H1 (cell line): ENCODE data around the gene TMEM63A. TPM values are rescaled to one million over a fixed set of nuclear protein-coding genes. Genes with fewer than 3 reads are reported as not detected.

Experiments used
- CTCF ChIA-PET: fragments of 300-600 bp; sonication (Branson Sonifier 250); formaldehyde crosslinking; loops from one replicate; lab custom pipeline; 2021; ENCODE audit not compliant: partially characterized antibody; lab: Charles Lee
- POLR2A ChIA-PET: fragments of 300-600 bp; sonication (Branson Sonifier 250); formaldehyde crosslinking; loops from one replicate; lab custom pipeline; 2021; ENCODE audit warnings: inconsistent platforms; ENCODE audit not compliant: partially characterized antibody; lab: Charles Lee
- DNase-seq, 2 experiments: peaks; one replicate each; pipeline versions ENCODE4 v3.0.0 to v3.0.0-alpha.2; 2010 to 2022; ENCODE audit warnings: low spot score in 2 of 2, low read depth in 1 of 2, mixed read lengths in 1 of 2
- FAIRE-seq: peaks from 2 replicates; lab custom pipeline; 2011; peaks lifted over from hg19 to GRCh38; lab: Jason Lieb, UNC
- H2AFZ ChIP-seq: 2 replicates; pipeline ENCODE4 v1.8.1; 2012; ENCODE audit warnings: low read length, inconsistent platforms
- H2AK5ac ChIP-seq: 2 replicates; pipeline ENCODE4 v1.6.1; 2013; ENCODE audit warnings: low read depth, low read length
- H2BK120ac ChIP-seq: replicated peaks from 2 replicates; pipeline ENCODE3; 2013; ENCODE audit warnings: low read depth, low read length, inconsistent platforms
- H2BK12ac ChIP-seq: 2 replicates; pipeline ENCODE4 v1.6.1; 2013; ENCODE audit warnings: low read depth, low read length
- H2BK15ac ChIP-seq: 2 replicates; pipeline ENCODE4 v1.6.1; 2013; ENCODE audit warnings: low read length
- H2BK20ac ChIP-seq: 2 replicates; pipeline ENCODE4 v1.6.1; 2013; ENCODE audit warnings: low read length
- H2BK5ac ChIP-seq: 2 replicates; pipeline ENCODE4 v1.6.1; 2013; ENCODE audit warnings: low read depth, low read length
- H3K14ac ChIP-seq: 2 replicates; pipeline ENCODE4 v1.6.1; 2013; ENCODE audit warnings: inconsistent platforms; ENCODE audit not compliant: insufficient read length
- H3K18ac ChIP-seq: 2 replicates; pipeline ENCODE4 v1.6.1; 2013; ENCODE audit warnings: low read length; ENCODE audit errors: extremely low read depth
- H3K23ac ChIP-seq: 2 replicates; pipeline ENCODE4 v1.6.1; 2013; ENCODE audit warnings: inconsistent platforms; ENCODE audit not compliant: insufficient read length
- H3K23me2 ChIP-seq: 2 replicates; pipeline ENCODE4 v1.6.1; 2013; ENCODE audit warnings: low read depth, low read length
- H3K27ac ChIP-seq: 2 replicates; pipeline ENCODE4 v1.6.1; 2011; ENCODE audit warnings: low read depth, low read length, inconsistent platforms
- H3K27me3 ChIP-seq, 4 experiments: replicated peaks in 1 of 4; 1 replicate in 1 of 4; 2 replicates in 3 of 4; pipeline versions ENCODE4 v1.6.1 to v1.8.1; 2011 to 2013; ENCODE audit warnings: low read length in 3 of 4, mild to moderate bottlenecking in 3 of 4, inconsistent platforms in 2 of 4, mixed read lengths in 2 of 4, moderate library complexity in 1 of 4; ENCODE audit not compliant: control insufficient read depth in 3 of 4, insufficient read depth in 3 of 4; ENCODE audit errors: extremely low read depth in 1 of 4
- H3K36me3 ChIP-seq, 4 experiments: 2 replicates each; pipeline versions ENCODE4 v1.6.1 to v1.8.1; 2011 to 2013; ENCODE audit warnings: mild to moderate bottlenecking in 4 of 4, low read length in 3 of 4, moderate library complexity in 2 of 4, control low read depth in 1 of 4, inconsistent platforms in 1 of 4; ENCODE audit not compliant: insufficient read depth in 4 of 4, control insufficient read depth in 2 of 4
- H3K4ac ChIP-seq: replicated peaks from 2 replicates; pipeline ENCODE3; 2013; ENCODE audit warnings: low read length, low read depth, mixed read lengths, inconsistent platforms; ENCODE audit not compliant: insufficient read length
- H3K4me1 ChIP-seq, 4 experiments: replicated peaks in 1 of 4; 1 replicate in 1 of 4; 2 replicates in 3 of 4; pipeline versions ENCODE4 v1.6.1 to v1.8.1; 2011 to 2013; ENCODE audit warnings: low read length in 3 of 4, inconsistent platforms in 2 of 4, mixed read lengths in 1 of 4; ENCODE audit not compliant: insufficient read depth in 4 of 4, control insufficient read depth in 3 of 4
- H3K4me2 ChIP-seq, 2 experiments: 2 replicates each; pipeline versions ENCODE4 v1.6.1 to v1.8.1; 2011 to 2013; ENCODE audit warnings: low read depth in 2 of 2, low read length in 2 of 2, control low read depth in 1 of 2, inconsistent platforms in 1 of 2, mild to moderate bottlenecking in 1 of 2; ENCODE audit not compliant: insufficient read depth in 1 of 2
- H3K4me3 ChIP-seq, 4 experiments: fragments of 200-600, 300-600 bp in 1 of 4; sonication (generic), shearing (Covaris generic), sonication (Bioruptor Twin) in 1 of 4; 2 replicates each; pipeline versions ENCODE4 v1.5.1 to v1.8.1; 2011 to 2016; ENCODE audit warnings: low read length in 4 of 4, low read depth in 3 of 4, control low read depth in 2 of 4, inconsistent platforms in 2 of 4, mild to moderate bottlenecking in 2 of 4, mixed read lengths in 1 of 4, moderate library complexity in 1 of 4; ENCODE audit not compliant: insufficient read depth in 2 of 4; ENCODE audit errors: extremely low read depth in 1 of 4
- H3K56ac ChIP-seq: replicated peaks from 2 replicates; pipeline ENCODE3; 2013; ENCODE audit warnings: low read depth, mild to moderate bottlenecking, mixed read lengths, low read length, inconsistent platforms; ENCODE audit not compliant: insufficient read length
- H3K79me1 ChIP-seq: 2 replicates; pipeline ENCODE4 v1.6.1; 2013; ENCODE audit warnings: low read depth, low read length, control low read depth
- H3K79me2 ChIP-seq, 2 experiments: 2 replicates each; pipeline versions ENCODE4 v1.6.1 to v1.8.1; 2012 to 2013; ENCODE audit warnings: low read length in 2 of 2, mild to moderate bottlenecking in 2 of 2, inconsistent platforms in 1 of 2; ENCODE audit not compliant: insufficient read depth in 2 of 2, control insufficient read depth in 1 of 2
- H3K9ac ChIP-seq, 4 experiments: replicated peaks in 1 of 4; 1 replicate in 1 of 4; 2 replicates in 3 of 4; pipeline versions ENCODE4 v1.6.1 to v1.8.1; 2011 to 2013; ENCODE audit warnings: low read depth in 3 of 4, low read length in 3 of 4, control low read depth in 2 of 4, mild to moderate bottlenecking in 2 of 4, moderate library complexity in 2 of 4, inconsistent platforms in 1 of 4; ENCODE audit errors: extremely low read depth in 1 of 4
- H3K9me3 ChIP-seq, 2 experiments: 2 replicates each; pipeline versions ENCODE4 v1.6.1 to v1.8.1; 2012 to 2013; ENCODE audit warnings: mild to moderate bottlenecking in 2 of 2, moderate library complexity in 2 of 2, control low read depth in 1 of 2, inconsistent platforms in 1 of 2, low read depth in 1 of 2, low read length in 1 of 2, mixed read lengths in 1 of 2; ENCODE audit not compliant: insufficient read depth in 2 of 2
- H4K20me1 ChIP-seq, 2 experiments: replicated peaks in 1 of 2; 2 replicates each; pipeline versions ENCODE3 to v1.8.1; 2011 to 2013; ENCODE audit warnings: inconsistent platforms in 2 of 2, low read length in 2 of 2, mild to moderate bottlenecking in 1 of 2; ENCODE audit not compliant: insufficient read depth in 2 of 2, control insufficient read depth in 1 of 2
- H4K5ac ChIP-seq: 2 replicates; pipeline ENCODE4 v1.6.1; 2013; ENCODE audit warnings: low read length, low read depth, mixed read lengths, inconsistent platforms; ENCODE audit not compliant: insufficient read length
- H4K8ac ChIP-seq: 2 replicates; pipeline ENCODE4 v1.8.0; 2013; ENCODE audit warnings: mild to moderate bottlenecking, moderate library complexity, low read length, inconsistent platforms; ENCODE audit not compliant: insufficient read depth; ENCODE audit errors: extremely low read depth
- H4K91ac ChIP-seq: replicated peaks from 2 replicates; pipeline ENCODE3; 2013; ENCODE audit warnings: low read length, mixed read lengths, inconsistent platforms; ENCODE audit not compliant: insufficient read length
- ASH2L ChIP-seq: fragments of 200-600, 300-600 bp; sonication (generic); IDR thresholded peaks from one replicate; pipeline ENCODE4 v1.7.1; 2017; ENCODE audit warnings: low read length
- CEBPB ChIP-seq: IDR thresholded peaks from 2 replicates; pipeline ENCODE4 v1.6.1; 2012; ENCODE audit warnings: low read depth, low read length
- GTF2F1 ChIP-seq: IDR thresholded peaks from 2 replicates; pipeline ENCODE4 v1.6.1; 2012; ENCODE audit warnings: low read depth, low read length, improper control_type of control experiment, borderline replicate concordance
- JUND ChIP-seq: IDR thresholded peaks from 2 replicates; pipeline ENCODE4 v1.6.1; 2011; ENCODE audit warnings: mild to moderate bottlenecking, improper control_type of control experiment, low read length
- MAFK ChIP-seq: IDR thresholded peaks from 2 replicates; pipeline ENCODE4 v1.6.1; 2012; ENCODE audit warnings: low read depth, mild to moderate bottlenecking, improper control_type of control experiment, low read length
- NRF1 ChIP-seq: IDR thresholded peaks from 2 replicates; pipeline ENCODE4 v1.6.1; 2011; ENCODE audit warnings: mild to moderate bottlenecking, low read depth, low read length, improper control_type of control experiment
- POU5F1 ChIP-seq: IDR thresholded peaks from 2 replicates; pipeline ENCODE4 v1.6.1; 2011; ENCODE audit warnings: low read depth, mild to moderate bottlenecking, low read length, moderate library complexity
- SIX5 ChIP-seq: IDR thresholded peaks from 2 replicates; pipeline ENCODE4 v1.6.1; 2011; ENCODE audit warnings: mild to moderate bottlenecking, low read depth, low read length
- SP1 ChIP-seq: IDR thresholded peaks from 2 replicates; pipeline ENCODE4 v1.6.1; 2011; ENCODE audit warnings: low read depth, low read length
- TBP ChIP-seq: IDR thresholded peaks from 2 replicates; pipeline ENCODE4 v1.6.1; 2011; ENCODE audit warnings: low read depth, low read length, improper control_type of control experiment
- WGBS, 2 experiments: shearing (Covaris generic) in 1 of 2; methylation state at CpG; one replicate each; pipeline versions ENCODE4 v1.1.6 to v1.1.7; 2013 to 2015; ENCODE audit warnings: low lambda C conversion rate in 2 of 2, mixed read lengths in 2 of 2, inconsistent platforms in 1 of 2, low coverage in 1 of 2, missing lambda C conversion rate in 1 of 2; ENCODE audit not compliant: insufficient replicate concordance in 2 of 2, insufficient coverage in 1 of 2, insufficient read length in 1 of 2; ENCODE audit errors: extremely low coverage in 1 of 2, missing lambda C conversion rate in 1 of 2; 5-methylcytosine and 5-hydroxymethylcytosine counted together
- polyA plus RNA-seq, 7 experiments: library from polyadenylated mRNA; depleted of rRNA in 3 of 7; stranded (reverse) in 5 of 7; unstranded in 2 of 7; fragments of >200 nt in 5 of 7; fragments of 200-250 nt in 2 of 7; gene quantifications; 1 replicate in 5 of 7; 2 replicates in 1 of 7; 4 replicates in 1 of 7; pipeline versions ENCODE4 v1.2.1 to v1.2.3, GENCODE V29; 2011 to 2013; ENCODE audit warnings: missing spikeins in 2 of 7, mixed read lengths in 2 of 7
- total RNA-seq: library from RNA; stranded (reverse); fragmentation: NEBNext Ultra II Directional; extraction: Animal tissue kit (Norgen Biotek cat#: 25700); gene quantifications from 2 replicates; pipeline ENCODE4 v1.2.1, GENCODE V29; 2021

The TMEM63A gene
- total and polyA plus RNA-seq, 2 of the 8 experiments (the other 6 are each of a cell fraction or from before 2014, with no cell fraction given), result 26.1 to 55.4 TPM

DNA sequence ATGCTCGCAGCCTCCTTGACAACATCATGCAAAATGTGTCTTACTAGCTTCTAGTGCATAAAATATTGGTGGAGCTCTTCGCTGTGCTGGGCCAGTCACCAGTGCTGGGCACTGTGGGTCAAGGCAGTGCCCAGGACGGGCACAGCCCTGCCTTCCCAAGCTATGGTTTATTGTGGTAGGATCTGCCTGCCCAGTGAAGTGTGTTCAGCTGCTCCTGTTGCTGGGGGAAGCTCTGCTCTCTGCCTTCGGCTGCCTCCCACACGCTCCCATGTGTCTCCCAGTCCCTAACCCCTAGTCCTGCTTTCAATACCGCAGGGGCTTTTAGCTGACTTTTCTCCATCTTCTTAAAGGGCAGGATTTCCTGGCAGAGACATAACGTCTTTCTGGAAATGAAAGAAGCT lies 56.6 kb downstream of the TMEM63A start:
- 78% methylated on average over 7 of the region's 7 CpGs; no CpG with 5 or more reads in 1 of the 2 experiments for WGBS, 2 experiments
- Histone ChIP-seq H3K4me2 (no peak overlapping the region), H2BK120ac (no peak overlapping the region)
- no peak for TF ChIP-seq ASH2L
- TF ChIP-seq NRF1, result no peak
- no peak for TF ChIP-seq TBP
- TF ChIP-seq POU5F1, result no peak
- no peak for TF ChIP-seq JUND
- TF ChIP-seq MAFK, result no peak
- no peak for TF ChIP-seq GTF2F1
- TF ChIP-seq CEBPB, result no peak
- TF ChIP-seq SIX5, result no peak
- no peak for TF ChIP-seq SP1

More for the DNA sequence above, 56.6 kb downstream of the TMEM63A start:
- CTCF ChIA-PET, result interaction anchor here (0.6 to 4.7 kb wide), 15 partner anchors 8 to 352 kb away, joined by 3 to 46 read pairs (median 4); partner anchors contain the start of genes SRP9 and TMEM63A
- H4K91ac ChIP-seq, result no peak overlapping the region
- peak overlapping the region; percentile 46; the same call in 1 of the 2 replicates for H2BK5ac ChIP-seq
- no peak overlapping the region for H4K8ac ChIP-seq
- H3K4me1 ChIP-seq, result peaks cover 6 to 17% (median 11%) of the 10 kb centered on the region in 4 experiments; a peak in 6 of 7 replicates
- H3K56ac ChIP-seq, result no peak overlapping the region
- H3K9me3 ChIP-seq, result no peaks in the 10 kb centered on the region
- peaks cover 0 to 4% of the 10 kb centered on the region in 2 experiments; a peak in 1 of 4 replicates for H3K79me2 ChIP-seq
- no peaks in the 10 kb centered on the region for H3K27me3 ChIP-seq
- H3K23me2 ChIP-seq, result no peaks in the 10 kb centered on the region
- H3K14ac ChIP-seq, result no peak overlapping the region
- H2BK20ac ChIP-seq, result no peak overlapping the region
- peaks cover 0 to 7% (median 0%) of the 10 kb centered on the region in 4 experiments; a peak in 2 of 8 replicates for H3K36me3 ChIP-seq
- H3K23ac ChIP-seq, result no peak overlapping the region
- peaks cover 9% of the 10 kb centered on the region; the same call in 1 of the 2 replicates for H3K79me1 ChIP-seq
- no peak overlapping the region for H3K18ac ChIP-seq
- H2BK12ac ChIP-seq, result no peak overlapping the region
- DNase-seq, result no peak
- FAIRE-seq, result no peak
- peak overlapping the region; percentile 61; the same call in 1 of the 2 replicates for H2BK15ac ChIP-seq
- H2AFZ ChIP-seq, result no peak overlapping the region
- H3K4ac ChIP-seq, result no peak overlapping the region
- H3K9ac ChIP-seq, result no peak overlapping the region
- H2AK5ac ChIP-seq, result no peak overlapping the region
- H4K20me1 ChIP-seq, result peaks cover 2 to 9% of the 10 kb centered on the region in 2 experiments
- POLR2A ChIA-PET, result interaction anchor here (1.0 to 3.3 kb wide), 7 partner anchors 8 to 236 kb away, joined by 3 to 15 read pairs (median 4); no protein-coding TSS in a partner anchor
- H3K4me3 ChIP-seq, result no peak overlapping the region
- H4K5ac ChIP-seq, result no peak overlapping the region
- H3K27ac ChIP-seq, result no peak overlapping the region
